Rectal smooth muscle tissue (tissue), 1 donor: Measurements from ENCODE around the gene CHCHD1.
A peak's percentile ranks its signal among the peaks of the same experiment; 100 is the strongest.

Experiments used
- H3K27ac ChIP-seq: one replicate; pipeline ENCODE4 v1.7.0; 2013; ENCODE audit warnings: low read depth, low read length, inconsistent platforms
- H3K27me3 ChIP-seq: one replicate; pipeline ENCODE4 v1.7.0; 2013; ENCODE audit warnings: low read length; ENCODE audit not compliant: control insufficient read depth, insufficient read depth
- H3K36me3 ChIP-seq: one replicate; pipeline ENCODE4 v1.7.0; 2013; ENCODE audit warnings: low read length; ENCODE audit not compliant: control insufficient read depth, insufficient read depth
- H3K4me1 ChIP-seq: one replicate; pipeline ENCODE4 v1.7.0; 2013; ENCODE audit warnings: low read length; ENCODE audit not compliant: control insufficient read depth, insufficient read depth
- H3K4me3 ChIP-seq: one replicate; pipeline ENCODE4 v1.7.0; 2013; ENCODE audit warnings: low read length
- H3K9ac ChIP-seq: one replicate; pipeline ENCODE4 v1.7.0; 2013; ENCODE audit warnings: low read length

Gene CHCHD1

GRCh38 chr10:73799899-73800559, 18.2 kb downstream of the CHCHD1 start:
- Histone ChIP-seq H3K4me1 (no peaks in the 10 kb centered on the region), H3K27ac (no peak overlapping the region), H3K4me3 (no peak overlapping the region)

GRCh38 chr10:73800560-73801252, 18.9 kb downstream of the CHCHD1 start:
- Histone ChIP-seq H3K4me1 (no peaks in the 10 kb centered on the region), H3K4me3 (no peak overlapping the region), H3K27me3 (no peaks in the 10 kb centered on the region), H3K36me3 (peaks cover 58% of the 10 kb centered on the region), H3K9ac (no peak overlapping the region), H3K27ac (no peak overlapping the region)

More at GRCh38 chr10:73799899-73800559, 18.2 kb downstream of the CHCHD1 start:
- no peak overlapping the region for H3K9ac ChIP-seq
- no peaks in the 10 kb centered on the region for H3K27me3 ChIP-seq
- peaks cover 60% of the 10 kb centered on the region for H3K36me3 ChIP-seq

- Histone ChIP-seq H3K27me3 (no peaks in the 10 kb centered on the region), H3K9ac (no peak overlapping the region), H3K27ac (no peak overlapping the region), H3K4me3 (no peak overlapping the region), H3K36me3 (peaks cover 63% of the 10 kb centered on the region), H3K4me1 (no peaks in the 10 kb centered on the region)
Observed at GRCh38 chr10:73801253-73801590, 19.4 kb downstream of the CHCHD1 start.

GRCh38 chr10:73802276-73802991, 20.6 kb downstream of the CHCHD1 start:
- no peaks in the 10 kb centered on the region for H3K27me3 ChIP-seq
- H3K9ac ChIP-seq = no peak overlapping the region
- H3K27ac ChIP-seq = no peak overlapping the region
- no peak overlapping the region for H3K4me3 ChIP-seq
- H3K36me3 ChIP-seq = peaks cover 63% of the 10 kb centered on the region
- H3K4me1 ChIP-seq = peaks cover 2% of the 10 kb centered on the region

- H3K4me1 ChIP-seq = peaks cover 2% of the 10 kb centered on the region
- H3K36me3 ChIP-seq = peaks cover 61% of the 10 kb centered on the region
- H3K9ac ChIP-seq = no peak overlapping the region
- H3K4me3 ChIP-seq = no peak overlapping the region
- no peak overlapping the region for H3K27ac ChIP-seq
- no peaks in the 10 kb centered on the region for H3K27me3 ChIP-seq
Observed at GRCh38 chr10:73803680-73804286, 21.9 kb downstream of the CHCHD1 start.

DNA sequence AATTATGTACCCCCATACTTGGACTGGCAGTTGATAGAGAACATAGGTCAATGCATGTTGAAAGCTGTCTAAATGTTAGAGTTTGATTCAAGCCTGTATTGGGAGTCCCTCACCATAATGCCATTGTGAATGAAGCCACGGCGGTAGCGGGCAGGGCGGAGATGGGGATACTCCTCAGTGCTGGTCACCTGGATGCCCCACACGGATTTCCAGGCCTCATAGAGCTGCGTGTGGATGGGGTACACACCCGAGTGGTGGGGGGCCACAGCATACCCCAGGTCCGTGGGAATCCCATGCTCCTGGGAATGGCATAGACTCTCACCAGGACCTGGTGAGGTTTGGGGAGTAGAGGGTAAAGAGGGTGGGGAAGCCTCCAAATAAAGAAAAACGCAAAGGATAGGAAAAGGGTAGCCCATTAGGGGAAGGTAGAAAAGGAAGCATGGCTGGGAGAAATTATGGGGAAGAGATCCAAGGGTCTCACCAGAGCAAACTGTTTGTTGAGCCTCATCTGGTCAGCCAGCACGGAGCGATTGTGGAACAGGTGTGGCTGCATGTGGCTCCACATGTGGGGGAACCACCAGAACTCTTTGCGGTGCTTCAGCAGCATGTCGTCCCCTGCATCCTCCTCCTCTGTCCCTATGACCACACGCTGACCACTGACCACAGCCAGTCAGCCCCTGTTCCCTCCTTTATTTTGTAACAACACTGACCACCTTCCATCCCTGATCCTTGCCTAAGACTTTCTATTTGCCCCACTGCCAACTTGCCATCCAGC, 24.5 kb downstream of the CHCHD1 start:
- Histone ChIP-seq H3K27ac (no peak overlapping the region), H3K27me3 (no peaks in the 10 kb centered on the region), H3K9ac (no peak overlapping the region), H3K4me3 (no peak overlapping the region), H3K36me3 (peaks cover 53% of the 10 kb centered on the region), H3K4me1 (peaks cover 5% of the 10 kb centered on the region)

GRCh38 chr10:73807471-73807870, 25.6 kb downstream of the CHCHD1 start:
- peaks cover 5% of the 10 kb centered on the region for H3K4me1 ChIP-seq

GRCh38 chr10:73808021-73808815, 26.4 kb downstream of the CHCHD1 start:
- H3K9ac ChIP-seq = no peak overlapping the region
- H3K27me3 ChIP-seq = no peaks in the 10 kb centered on the region
- peaks cover 39% of the 10 kb centered on the region for H3K36me3 ChIP-seq
- no peak overlapping the region for H3K4me3 ChIP-seq
- no peak overlapping the region for H3K27ac ChIP-seq
- peaks cover 5% of the 10 kb centered on the region for H3K4me1 ChIP-seq

More at GRCh38 chr10:73807471-73807870, 25.6 kb downstream of the CHCHD1 start:
- Histone ChIP-seq H3K4me3 (no peak overlapping the region), H3K27me3 (no peaks in the 10 kb centered on the region), H3K9ac (no peak overlapping the region), H3K36me3 (peaks cover 46% of the 10 kb centered on the region), H3K27ac (no peak overlapping the region)

DNA sequence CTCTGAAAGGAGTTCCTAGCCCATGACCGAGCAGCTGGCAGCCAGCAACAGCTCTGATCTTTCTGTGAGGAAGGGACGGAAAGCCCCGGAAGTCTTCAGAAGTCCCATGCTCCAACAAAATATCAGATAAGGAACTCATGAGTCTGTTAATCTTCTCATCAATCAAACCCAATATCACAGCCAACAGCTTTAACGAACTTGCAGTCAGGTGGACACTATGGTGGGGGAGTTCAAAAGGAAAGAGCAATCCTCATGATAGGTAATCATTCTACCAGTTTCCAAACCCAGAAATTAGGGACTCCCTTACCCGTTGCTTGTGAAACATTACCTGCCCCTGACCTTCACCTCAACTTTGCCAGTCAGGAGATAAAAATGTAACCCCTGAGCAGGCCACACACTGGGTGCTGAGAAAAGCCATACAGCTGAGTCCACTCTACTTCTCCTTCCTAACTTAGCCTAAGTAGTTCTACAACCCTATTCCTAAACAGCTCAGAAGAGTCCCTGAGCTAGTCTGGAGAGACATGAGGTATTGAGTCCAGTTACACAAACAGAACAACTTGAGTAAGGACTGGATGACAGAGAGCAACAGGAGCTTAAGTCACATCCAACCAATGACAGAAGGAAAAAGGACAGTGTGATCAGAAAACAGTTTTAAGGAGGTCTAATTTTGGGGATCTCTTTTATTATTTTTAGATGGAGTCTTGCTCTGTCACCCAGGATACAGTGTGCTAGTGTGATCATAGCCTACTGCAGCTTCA, 27.4 kb downstream of the CHCHD1 start:
- no peak overlapping the region for H3K9ac ChIP-seq
- peaks cover 5% of the 10 kb centered on the region for H3K4me1 ChIP-seq
- H3K4me3 ChIP-seq = no peak overlapping the region
- H3K27me3 ChIP-seq = no peaks in the 10 kb centered on the region
- H3K27ac ChIP-seq = no peak overlapping the region
- H3K36me3 ChIP-seq = peaks cover 39% of the 10 kb centered on the region

- H3K4me3 ChIP-seq = peak overlapping the region; percentile 82
- peak overlapping the region; percentile 40 for H3K9ac ChIP-seq
- peaks cover 46% of the 10 kb centered on the region for H3K36me3 ChIP-seq
- H3K27me3 ChIP-seq = no peaks in the 10 kb centered on the region
- peaks cover 5% of the 10 kb centered on the region for H3K4me1 ChIP-seq
- peak overlapping the region; percentile 85 for H3K27ac ChIP-seq
Observed at GRCh38 chr10:73810358-73810734, 28.5 kb downstream of the CHCHD1 start.
